Measurements from ENCODE around the gene HTR4.

Gene HTR4

DNA sequence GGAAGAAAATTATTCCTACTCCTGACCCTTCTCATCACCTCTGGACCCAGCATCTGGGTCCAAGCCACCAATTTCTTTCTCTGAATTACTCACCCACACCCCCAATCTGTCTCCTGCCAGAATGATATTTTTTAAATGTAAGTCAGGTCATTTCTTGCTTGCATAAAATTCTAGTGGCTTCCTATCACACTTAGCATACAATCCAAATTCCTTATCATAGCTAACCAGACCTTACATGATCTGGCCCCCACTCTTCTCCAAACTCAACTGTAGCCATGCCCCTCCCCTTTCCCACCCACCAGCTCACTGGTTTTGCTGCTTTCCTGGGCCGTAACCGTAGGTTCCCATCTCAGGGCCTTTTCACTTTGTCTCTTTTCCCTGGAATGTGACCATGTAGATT, 15.2 kb downstream of the HTR4 start:
- no peak for TF ChIP-seq CTCF (IDR thresholded peaks at IDR 0.05; ENCODE audit: extremely low read depth, missing control alignments)
- no peak for DNase-seq (ENCODE audit: low spot score)

DNA sequence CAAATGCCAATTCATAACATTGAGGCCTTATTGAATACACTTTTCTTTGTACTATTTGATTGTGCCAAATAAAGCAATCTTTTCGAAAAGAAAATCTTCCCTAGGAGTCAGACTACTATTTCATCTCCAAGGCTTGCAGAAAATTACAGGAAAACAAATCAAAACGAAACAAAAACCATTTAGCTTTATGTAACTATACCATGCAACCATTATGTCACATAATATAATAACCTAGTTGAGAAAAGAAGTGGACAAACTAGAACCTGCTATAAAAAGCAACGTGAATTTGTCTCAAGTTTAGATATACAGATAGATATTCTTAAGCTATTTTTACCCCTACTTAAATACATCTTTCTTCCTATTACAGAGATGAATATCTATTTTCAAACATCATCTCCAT, 18.0 kb downstream of the HTR4 start:
- no peak for TF ChIP-seq CTCF (IDR thresholded peaks at IDR 0.05; ENCODE audit: extremely low read depth, missing control alignments)
- no peak for DNase-seq (ENCODE audit: low spot score)

DNA sequence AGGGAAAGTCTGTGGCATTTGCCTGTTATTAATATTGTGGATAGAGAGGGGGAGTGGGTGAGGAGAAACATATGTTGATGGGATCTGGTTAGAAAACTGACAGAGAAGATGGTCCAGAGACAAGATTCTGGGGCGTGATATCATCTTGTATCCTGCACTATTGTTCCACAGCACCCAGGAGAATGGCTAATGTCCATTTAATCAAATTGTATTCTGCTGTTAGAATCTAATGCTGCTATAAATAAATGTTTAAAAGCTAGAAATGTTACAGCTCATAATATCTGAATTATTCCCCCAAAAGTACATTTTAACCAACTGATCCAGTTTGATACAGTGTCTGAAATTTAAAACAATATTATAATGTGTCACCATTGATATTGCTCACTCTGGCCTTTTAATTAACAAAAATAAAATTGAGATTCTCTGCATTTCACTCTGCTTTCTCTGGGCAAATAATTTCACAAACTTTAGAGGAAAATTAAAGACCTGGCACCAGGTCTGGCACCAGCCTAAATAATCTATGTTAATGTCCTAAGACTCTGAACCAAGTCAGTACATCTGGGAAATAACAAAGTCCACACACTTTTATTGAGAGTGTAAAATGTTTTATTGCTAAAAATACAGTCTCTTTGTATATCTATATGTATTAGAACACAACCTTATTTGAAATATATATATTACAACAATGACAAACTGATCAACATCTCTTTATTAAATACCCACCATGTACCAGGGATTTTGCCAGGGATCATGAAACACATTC, 18.8 kb downstream of the HTR4 start:
- DNase-seq (ENCODE audit: low spot score), result no peak
- TF ChIP-seq CTCF (IDR thresholded peaks at IDR 0.05; ENCODE audit: extremely low read depth, missing control alignments), result no peak

GRCh38 chr5:148633067-148633377, 21.3 kb downstream of the HTR4 start:
- DNase-seq (ENCODE audit: low spot score), result no peak
- no peak for TF ChIP-seq CTCF (IDR thresholded peaks at IDR 0.05; ENCODE audit: extremely low read depth, missing control alignments)

GRCh38 chr5:148632255-148633066, 21.9 kb downstream of the HTR4 start:
- no peak for TF ChIP-seq CTCF (IDR thresholded peaks at IDR 0.05; ENCODE audit: extremely low read depth, missing control alignments)
- DNase-seq (ENCODE audit: low spot score), result no peak

DNA sequence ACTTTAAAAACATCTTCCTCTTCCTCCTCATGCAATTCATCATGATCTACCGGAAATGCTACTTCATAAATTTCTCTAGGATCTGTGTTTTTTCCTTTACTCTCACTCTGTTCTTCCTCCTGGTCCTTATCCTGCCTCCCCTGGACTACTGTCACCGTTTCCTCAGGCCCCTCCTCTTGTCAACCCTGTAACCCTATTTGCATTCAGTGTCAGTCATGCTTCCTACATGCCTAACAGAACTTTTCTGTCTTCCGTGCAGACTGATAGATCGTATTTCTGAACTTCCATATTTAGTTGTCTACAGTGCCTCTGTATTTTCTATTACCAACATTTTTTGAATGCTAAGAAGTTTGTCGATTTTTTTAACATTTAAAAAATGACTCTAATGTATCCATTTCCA, 27.3 kb downstream of the HTR4 start:
- TF ChIP-seq CTCF (IDR thresholded peaks at IDR 0.05; ENCODE audit: extremely low read depth, missing control alignments), result no peak

GRCh38 chr5:148626081-148626613, 28.2 kb downstream of the HTR4 start:
- no peak for DNase-seq (ENCODE audit: low spot score)
- no peak for TF ChIP-seq CTCF (IDR thresholded peaks at IDR 0.05; ENCODE audit: extremely low read depth, missing control alignments)

More for the DNA sequence above, 27.3 kb downstream of the HTR4 start:
- no peak for DNase-seq (ENCODE audit: low spot score)

All from GM20000 (cell line).